ENCODE results near the gene ZNF407.

DNA sequence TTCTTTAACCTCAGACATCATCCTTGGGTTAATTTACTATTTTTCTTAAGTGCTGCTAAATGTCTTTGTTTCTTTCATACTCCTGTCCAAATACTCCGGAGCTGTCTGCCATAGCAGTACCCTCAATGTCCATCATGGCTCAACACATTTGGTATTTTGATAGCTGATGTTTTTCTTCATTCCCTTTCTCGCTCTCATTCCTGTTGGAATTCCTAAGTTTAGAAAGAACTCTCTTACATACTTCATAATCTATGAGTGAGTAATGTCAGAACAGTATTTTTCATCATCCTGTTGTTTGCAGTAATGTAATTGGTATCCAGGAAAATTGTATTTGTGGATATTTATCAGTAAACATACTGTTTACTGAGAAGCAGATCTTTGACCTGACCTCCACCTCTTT lies 328.4 kb downstream of the ZNF407 start:
- TF ChIP-seq, protein P1, sequence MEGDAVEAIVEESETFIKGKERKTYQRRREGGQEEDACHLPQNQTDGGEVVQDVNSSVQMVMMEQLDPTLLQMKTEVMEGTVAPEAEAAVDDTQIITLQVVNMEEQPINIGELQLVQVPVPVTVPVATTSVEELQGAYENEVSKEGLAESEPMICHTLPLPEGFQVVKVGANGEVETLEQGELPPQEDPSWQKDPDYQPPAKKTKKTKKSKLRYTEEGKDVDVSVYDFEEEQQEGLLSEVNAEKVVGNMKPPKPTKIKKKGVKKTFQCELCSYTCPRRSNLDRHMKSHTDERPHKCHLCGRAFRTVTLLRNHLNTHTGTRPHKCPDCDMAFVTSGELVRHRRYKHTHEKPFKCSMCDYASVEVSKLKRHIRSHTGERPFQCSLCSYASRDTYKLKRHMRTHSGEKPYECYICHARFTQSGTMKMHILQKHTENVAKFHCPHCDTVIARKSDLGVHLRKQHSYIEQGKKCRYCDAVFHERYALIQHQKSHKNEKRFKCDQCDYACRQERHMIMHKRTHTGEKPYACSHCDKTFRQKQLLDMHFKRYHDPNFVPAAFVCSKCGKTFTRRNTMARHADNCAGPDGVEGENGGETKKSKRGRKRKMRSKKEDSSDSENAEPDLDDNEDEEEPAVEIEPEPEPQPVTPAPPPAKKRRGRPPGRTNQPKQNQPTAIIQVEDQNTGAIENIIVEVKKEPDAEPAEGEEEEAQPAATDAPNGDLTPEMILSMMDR (IDR thresholded peaks at IDR 0.05; ENCODE audit: low read depth, low read length, poor library complexity, severe bottlenecking), result no peak
- no peak for TF ChIP-seq EZH2phosphoT487 (IDR thresholded peaks at IDR 0.05; ENCODE audit: borderline replicate concordance, low read length)
